Endometrial microvascular endothelial cells (primary cell): ENCODE data around the gene SV2B. TPM values are rescaled to one million over a fixed set of nuclear protein-coding genes. Genes with fewer than 3 reads are reported as not detected.

ENCODE experiments used
- in situ Hi-C: cut with HindIII; loops from 2 replicates; pipeline ENCODE4 v1.10.0; 2017; ENCODE audit warnings: low sequenced_read_pairs, low pct_unique_long_range_greater_than_20kb; ENCODE audit errors: inconsistent ontology term
- total RNA-seq: library from RNA; depleted of rRNA; stranded (reverse); fragments of >200 nt; gene quantifications from one replicate; pipeline ENCODE4 v1.2.3, GENCODE V29; 2015; ENCODE audit errors: inconsistent ontology term

SV2B gene
- total RNA-seq, 1 donor from 2014 or later: not detected

GRCh38 chr15:91129436-91129835 lies 29.4 kb downstream of the SV2B start:
- in situ Hi-C loops: no loop called here

- in situ Hi-C loops: no loop called here
These were observed 32.0 kb downstream of the SV2B start for GRCh38 chr15:91132079-91132478.

GRCh38 chr15:91133511-91133910 lies 33.5 kb downstream of the SV2B start:
- in situ Hi-C loops: no loop called here

GRCh38 chr15:91135201-91136130 lies 35.4 kb downstream of the SV2B start:
- in situ Hi-C loops: no loop called here

GRCh38 chr15:91136386-91136923 lies 36.4 kb downstream of the SV2B start:
- in situ Hi-C loops: no loop called here

- in situ Hi-C loops: no loop called here
These were observed 40.5 kb downstream of the SV2B start for GRCh38 chr15:91140601-91141000.

- in situ Hi-C loops: no loop called here
These were observed 41.0 kb downstream of the SV2B start for GRCh38 chr15:91141097-91141496.

- in situ Hi-C loops: no loop called here
These were observed 42.2 kb downstream of the SV2B start for GRCh38 chr15:91142106-91142744.

- in situ Hi-C loops: no loop called here
These were observed 42.9 kb downstream of the SV2B start for GRCh38 chr15:91142946-91143345.

GRCh38 chr15:91146728-91147127 lies 46.7 kb downstream of the SV2B start:
- in situ Hi-C loops: no loop called here

GRCh38 chr15:91148243-91148642 lies 48.2 kb downstream of the SV2B start:
- in situ Hi-C loops: no loop called here

- in situ Hi-C loops: no loop called here
These were observed 50.6 kb downstream of the SV2B start for GRCh38 chr15:91150502-91151160.

GRCh38 chr15:91151781-91152563 lies 51.9 kb downstream of the SV2B start:
- in situ Hi-C loops: no loop called here

- in situ Hi-C loops: no loop called here
These were observed 53.0 kb downstream of the SV2B start for GRCh38 chr15:91152896-91153581.

GRCh38 chr15:91153954-91154353 lies 53.9 kb downstream of the SV2B start:
- in situ Hi-C loops: no loop called here

- in situ Hi-C loops: no loop called here
These were observed 56.2 kb downstream of the SV2B start for GRCh38 chr15:91156175-91156726.

GRCh38 chr15:91158415-91159394 lies 58.6 kb downstream of the SV2B start:
- in situ Hi-C loops: no loop called here
